CD4-positive, alpha-beta T cell (primary cell): ENCODE results near the gene ZNF41. TPM values are rescaled to one million over a fixed set of nuclear protein-coding genes. Genes with fewer than 3 reads are reported as not detected.

Source experiments
- ATAC-seq: fragments of 200-7000 bp; cut with Tn5 transposase; one replicate; pipeline ENCODE4 v1.10.0; 2022; ENCODE audit warnings: mild to moderate bottlenecking; ENCODE audit not compliant: poor library complexity
- CTCF ChIA-PET: fragments of 350-600 bp; sonication (Branson Sonifier 250); formaldehyde crosslinking; loops from one replicate; lab custom pipeline; 2021; ENCODE audit warnings: antibody characterized with exemption, inconsistent platforms; lab: Charles Lee
- POLR2A ChIA-PET: fragments of 350-600 bp; sonication (Branson Sonifier 250); formaldehyde crosslinking; loops from one replicate; lab custom pipeline; 2021; ENCODE audit warnings: antibody characterized with exemption, inconsistent platforms; lab: Charles Lee
- DNase-seq, 14 experiments: peaks; one replicate each; pipeline ENCODE4 v3.0.0-alpha.2; 2013 to 2020; ENCODE audit warnings: mixed read lengths in 2 of 14
- H3K27ac ChIP-seq, 2 donors: one replicate each; pipeline versions ENCODE4 v1.5.1 to v1.7.0; 2013; ENCODE audit warnings: low read length in 2 of 2, low read depth in 1 of 2, mild to moderate bottlenecking in 1 of 2
- H3K27me3 ChIP-seq, 2 experiments: 1 replicate in 1 of 2; 2 replicates in 1 of 2; pipeline versions ENCODE4 v1.6.1 to v1.7.0; 2013; ENCODE audit warnings: low read length in 2 of 2, control low read depth in 1 of 2, mild to moderate bottlenecking in 1 of 2, moderate library complexity in 1 of 2; ENCODE audit not compliant: insufficient read depth in 2 of 2, control insufficient read depth in 1 of 2
- H3K36me3 ChIP-seq: one replicate; pipeline ENCODE4 v1.6.1; 2013; ENCODE audit warnings: low read length, control low read depth; ENCODE audit not compliant: insufficient read depth
- H3K4me1 ChIP-seq: one replicate; pipeline ENCODE4 v1.6.1; 2013; ENCODE audit warnings: low read length, control low read depth; ENCODE audit not compliant: insufficient read depth
- H3K4me3 ChIP-seq: one replicate; pipeline ENCODE4 v1.5.1; 2013; ENCODE audit warnings: mild to moderate bottlenecking, low read length, moderate library complexity
- H3K9me3 ChIP-seq, 2 experiments: 1 replicate in 1 of 2; 2 replicates in 1 of 2; pipeline versions ENCODE4 v1.6.1 to v1.7.0; 2013; ENCODE audit warnings: low read length in 2 of 2, mild to moderate bottlenecking in 2 of 2, control low read depth in 1 of 2, moderate library complexity in 1 of 2; ENCODE audit not compliant: control insufficient read depth in 1 of 2, insufficient read depth in 1 of 2
- H3K27ac Mint-ChIP-seq: one replicate; pipeline ENCODE4 v1.8.0; 2020; ENCODE audit warnings: mixed read lengths
- H3K27me3 Mint-ChIP-seq: one replicate; pipeline ENCODE4 v1.8.0; 2021; ENCODE audit warnings: mixed read lengths
- H3K36me3 Mint-ChIP-seq: one replicate; pipeline ENCODE4 v1.8.0; 2021; ENCODE audit warnings: low read depth, mixed read lengths
- H3K4me1 Mint-ChIP-seq: one replicate; pipeline ENCODE4 v1.8.0; 2021; ENCODE audit warnings: low read depth, mixed read lengths
- H3K4me3 Mint-ChIP-seq: one replicate; pipeline ENCODE4 v1.8.0; 2020; ENCODE audit warnings: mild to moderate bottlenecking, mixed read lengths
- H3K9me3 Mint-ChIP-seq: one replicate; pipeline ENCODE4 v1.8.0; 2020; ENCODE audit warnings: mixed read lengths
- CTCF ChIP-seq: fragments of 200-600 bp; IDR thresholded peaks from one replicate; pipeline ENCODE4 v1.8.0; 2022; ENCODE audit warnings: antibody characterized with exemption, mild to moderate bottlenecking
- intact Hi-C, 2 experiments: fragments of 100-400 bp; cut with DNase I in 1 of 2; cut with micrococcal nuclease in 1 of 2; formaldehyde crosslinking; loops; one replicate each; pipeline versions ENCODE4 v1.15.1 to v1.9.0; 2023 to 2025; cut with DNase I, micrococcal nuclease
- total RNA-seq, 174 experiments: library from RNA in 2 of 174; stranded (reverse) in 2 of 174; gene quantifications; one replicate each; pipeline ENCODE4 v1.2.3 and lab custom pipeline; 2021 to 2026

The ZNF41 gene
- total RNA-seq, 2 experiments from 2014 or later = 3.1 to 3.9 TPM

- intact Hi-C loops = loop anchor here (5.0 to 10.0 kb wide), 6 partner anchors 33 to 535 kb away; partner anchors contain the start of genes ELK1 (in 1 of the 2), NDUFB11 (in 1 of the 2), RBM10 (in 1 of the 2) and UBA1 (in 1 of the 2)
Measured at GRCh38 chrX:47489507-47490275, 6.7 kb upstream of the ZNF41 start.

GRCh38 chrX:47484885-47485284, 1.9 kb upstream of the ZNF41 start:
- peak overlapping the region; percentile 54 for H3K4me3 Mint-ChIP-seq
- intact Hi-C loops = loop anchor here (5.0 to 10.0 kb wide), 7 partner anchors 37 to 340 kb away; partner anchors contain the start of genes ARAF (in 1 of the 2), ELK1 (in 1 of the 2), NDUFB11 (in 1 of the 2) and RBM10 (in 1 of the 2)
- Histone ChIP-seq H3K36me3 (no peaks in the 10 kb centered on the region), H3K4me3 (no peak overlapping the region), H3K9me3 (no peaks in the 10 kb centered on the region), H3K27me3 (no peaks in the 10 kb centered on the region), H3K4me1 (peaks cover 21% of the 10 kb centered on the region), H3K27ac (no peak overlapping the region)
- no peaks in the 10 kb centered on the region for H3K27me3 Mint-ChIP-seq
- ATAC-seq (no peak), DNase-seq (no peak)
- no peaks in the 10 kb centered on the region for H3K9me3 Mint-ChIP-seq
- no peak for TF ChIP-seq CTCF
- ChIA-PET POLR2A (no interaction called here), CTCF (interaction anchor here (0.7 to 1.9 kb wide), 2 partner anchors 39 to 1287 kb away, joined by 3 to 5 read pairs; no protein-coding TSS in a partner anchor)
- peaks cover 20% of the 10 kb centered on the region for H3K36me3 Mint-ChIP-seq
- H3K4me1 Mint-ChIP-seq = peaks cover 35% of the 10 kb centered on the region
- H3K27ac Mint-ChIP-seq = peak overlapping the region; percentile 94

More at GRCh38 chrX:47489507-47490275, 6.7 kb upstream of the ZNF41 start:
- DNase-seq = no peak
- no peak overlapping the region for H3K4me3 Mint-ChIP-seq
- H3K27me3 ChIP-seq = no peaks in the 10 kb centered on the region
- no peak overlapping the region for H3K27ac Mint-ChIP-seq
- H3K4me1 ChIP-seq = no peaks in the 10 kb centered on the region
- H3K27me3 Mint-ChIP-seq = no peaks in the 10 kb centered on the region
- CTCF ChIA-PET = no interaction called here
- no peak overlapping the region for H3K4me3 ChIP-seq
- ATAC-seq = no peak
- H3K4me1 Mint-ChIP-seq = peaks cover 8% of the 10 kb centered on the region
- TF ChIP-seq CTCF = no peak
- POLR2A ChIA-PET = no interaction called here
- no peak overlapping the region for H3K27ac ChIP-seq
- H3K9me3 ChIP-seq = no peaks in the 10 kb centered on the region
- H3K36me3 Mint-ChIP-seq = no peaks in the 10 kb centered on the region
- no peaks in the 10 kb centered on the region for H3K36me3 ChIP-seq
- H3K9me3 Mint-ChIP-seq = no peaks in the 10 kb centered on the region

GRCh38 chrX:47483306-47484268, 565 bp upstream of the ZNF41 start:
- Mint-ChIP-seq H3K27ac (peak overlapping the region; percentile 94), H3K9me3 (no peaks in the 10 kb centered on the region), H3K4me3 (peak overlapping the region; percentile 96), H3K27me3 (no peaks in the 10 kb centered on the region), H3K36me3 (peaks cover 20% of the 10 kb centered on the region), H3K4me1 (peaks cover 41% of the 10 kb centered on the region)
- Histone ChIP-seq H3K36me3 (no peaks in the 10 kb centered on the region), H3K9me3 (no peaks in the 10 kb centered on the region), H3K4me1 (peaks cover 21% of the 10 kb centered on the region), H3K27me3 (no peaks in the 10 kb centered on the region), H3K27ac (peak overlapping the region; percentile 52 to 84), H3K4me3 (peak overlapping the region; percentile 88)
- DNase-seq (peak in 2 of 14 experiments; percentile 6 to 14), ATAC-seq (no peak)
- POLR2A ChIA-PET = interaction anchor here (1.0 kb wide), 1 partner anchor 289 kb away, joined by 3 read pairs; no protein-coding TSS in a partner anchor
- intact Hi-C loops = loop anchor here (5.0 to 10.0 kb wide), 5 partner anchors 74 to 339 kb away; partner anchors contain the start of genes ARAF (in 1 of the 2), ELK1 (in 1 of the 2), NDUFB11 (in 1 of the 2) and RBM10 (in 1 of the 2)
- TF ChIP-seq CTCF = no peak
- CTCF ChIA-PET = interaction anchor here (1.9 kb wide), 1 partner anchor 40 kb away, joined by 5 read pairs; no protein-coding TSS in a partner anchor
